A549 (cell line): ENCODE data around the gene APBA1. TPM values are rescaled to one million over a fixed set of nuclear protein-coding genes. Genes with fewer than 3 reads are reported as not detected.

ENCODE experiments used
- ATAC-seq, 2 experiments: fragments of 200-7000 bp in 1 of 2; fragments of >200 bp in 1 of 2; cut with Nextera tagmentation in 1 of 2; cut with Tn5 transposase in 1 of 2; 3 replicates each; pipeline versions ENCODE4 v1.8.0 to v1.9.1; 2018 to 2020; ENCODE audit warnings: mild to moderate bottlenecking in 1 of 2, moderate library complexity in 1 of 2
- CTCF ChIA-PET: fragments of 300-600 bp; sonication (Branson Sonifier 250); formaldehyde crosslinking; extraction: SDS; loops from one replicate; lab custom pipeline; 2021; ENCODE audit warnings: antibody characterized with exemption, inconsistent platforms; lab: Yijun Ruan, JAX
- POLR2A ChIA-PET: fragments of 350-600 bp; formaldehyde crosslinking; extraction: SDS; loops from one replicate; lab custom pipeline; 2021; ENCODE audit warnings: antibody characterized with exemption, inconsistent platforms; lab: Yijun Ruan, JAX
- DNase-seq, 2 experiments: peaks; one replicate each; pipeline versions ENCODE4 v3.0.0 to v3.0.0-alpha.2; 2011 to 2016; ENCODE audit warnings: low read depth in 1 of 2, low spot score in 1 of 2
- FAIRE-seq: peaks from 2 replicates; lab custom pipeline; 2011; peaks lifted over from hg19 to GRCh38; lab: Jason Lieb, UNC
- H3K27ac ChIP-seq, 2 experiments: fragments of >200 bp; sonication (Bioruptor Twin); formaldehyde crosslinking; 3 replicates each; pipeline ENCODE4 v1.5.1; 2016 to 2017
- H3K4me1 ChIP-seq: fragments of >200 bp; sonication (Bioruptor Twin); formaldehyde crosslinking; 3 replicates; pipeline ENCODE4 v1.6.1; 2016
- H3K4me2 ChIP-seq: fragments of >200 bp; sonication (Bioruptor Twin); formaldehyde crosslinking; 3 replicates; pipeline ENCODE4 v1.6.1; 2016
- H3K4me3 ChIP-seq: fragments of >200 bp; sonication (Bioruptor Twin); formaldehyde crosslinking; 3 replicates; pipeline ENCODE4 v1.5.1; 2016
- H3K9me3 ChIP-seq: fragments of >200 bp; sonication (Bioruptor Twin); formaldehyde crosslinking; 3 replicates; pipeline ENCODE4 v1.6.1; 2016
- ATOH8 ChIP-seq: fragments of 250-450 bp; sonication (Bioruptor Pico); IDR thresholded peaks from 2 replicates; pipeline ENCODE4 v1.5.0; 2020; ENCODE audit warnings: low read depth, mild to moderate bottlenecking, moderate library complexity
- CBX2 ChIP-seq: fragments of 200-600 bp; sonication (generic); IDR thresholded peaks from 2 replicates; pipeline ENCODE4 v1.6.1; 2016; ENCODE audit warnings: low read depth, mild to moderate bottlenecking, borderline replicate concordance
- CBX8 ChIP-seq: fragments of 200-600 bp; sonication (generic); IDR thresholded peaks from 2 replicates; pipeline ENCODE4 v1.6.1; 2016
- CEBPB ChIP-seq, 2 experiments: fragments of >200 bp in 1 of 2; sonication (Bioruptor Twin) in 1 of 2; formaldehyde crosslinking in 1 of 2; IDR thresholded peaks; 2 replicates each; pipeline ENCODE4 v1.6.1; 2012 to 2016
- CHD2 ChIP-seq: fragments of 150-350 bp; IDR thresholded peaks from 2 replicates; pipeline ENCODE4 v1.6.1; 2014; ENCODE audit warnings: low read length; ENCODE audit not compliant: partially characterized antibody
- CHD4 ChIP-seq: fragments of 200-600 bp; sonication (generic); IDR thresholded peaks from 2 replicates; pipeline ENCODE4 v1.6.1; 2016; ENCODE audit warnings: antibody characterized with exemption, mild to moderate bottlenecking, borderline replicate concordance
- CTCF ChIP-seq: fragments of >200 bp; sonication (Bioruptor Twin); formaldehyde crosslinking; IDR thresholded peaks from 3 replicates; pipeline ENCODE4 v1.5.1; 2016
- EHMT2 ChIP-seq: fragments of 200-600 bp; sonication (generic); IDR thresholded peaks from 2 replicates; pipeline ENCODE4 v1.6.1; 2016; ENCODE audit warnings: antibody characterized with exemption, low read depth, mild to moderate bottlenecking, moderate library complexity
- ESRRA ChIP-seq: fragments of 150-350 bp; IDR thresholded peaks from 2 replicates; pipeline ENCODE4 v1.6.1; 2014; ENCODE audit warnings: mild to moderate bottlenecking, low read length, borderline replicate concordance
- FOSL2 ChIP-seq, 2 experiments: fragments of 450-650 bp in 1 of 2; fragments of >200 bp in 1 of 2; sonication (Bioruptor Twin) in 1 of 2; formaldehyde crosslinking; IDR thresholded peaks; 2 replicates each; pipeline versions ENCODE4 v1.5.0 to v1.6.1; 2016 to 2020; ENCODE audit warnings: mild to moderate bottlenecking in 1 of 2, moderate library complexity in 1 of 2
- HDAC2 ChIP-seq: fragments of 200-600 bp; sonication (generic); IDR thresholded peaks from 2 replicates; pipeline ENCODE4 v1.6.1; 2016
- HOXA7 ChIP-seq: fragments of 250-450 bp; sonication (Bioruptor Pico); IDR thresholded peaks from 2 replicates; pipeline ENCODE4 v1.5.0; 2020; ENCODE audit warnings: mild to moderate bottlenecking, moderate library complexity
- HOXB13 ChIP-seq: fragments of 250-450 bp; sonication (Bioruptor Pico); IDR thresholded peaks from 2 replicates; pipeline ENCODE4 v1.5.0; 2020; ENCODE audit warnings: low read depth, mild to moderate bottlenecking, moderate library complexity
- MAX ChIP-seq: IDR thresholded peaks from 2 replicates; pipeline ENCODE4 v1.6.1; 2012
- NPAS2 ChIP-seq: fragments of 250-450 bp; sonication (Bioruptor Pico); IDR thresholded peaks from 2 replicates; pipeline ENCODE4 v1.8.0; 2022; ENCODE audit warnings: mild to moderate bottlenecking, moderate library complexity, borderline replicate concordance
- NR3C1 ChIP-seq: fragments of >200 bp; sonication (Bioruptor Twin); formaldehyde crosslinking; IDR thresholded peaks from 3 replicates; pipeline ENCODE4 v1.6.1; 2017
- PBX3 ChIP-seq: IDR thresholded peaks from 2 replicates; pipeline ENCODE4 v1.6.1; 2012
- POLR2AphosphoS2 ChIP-seq: conservative IDR thresholded peaks from 2 replicates; pipeline ENCODE4 v1.6.1; 2012; ENCODE audit warnings: low read length, improper control_type of control experiment, inconsistent platforms
- RAD21 ChIP-seq, 2 experiments: fragments of >200 bp in 1 of 2; sonication (Bioruptor Twin) in 1 of 2; formaldehyde crosslinking in 1 of 2; IDR thresholded peaks in 1 of 2; conservative IDR thresholded peaks in 1 of 2; 2 replicates in 1 of 2; 3 replicates in 1 of 2; pipeline ENCODE4 v1.6.1; 2012 to 2018; ENCODE audit warnings: inconsistent platforms in 1 of 2
- SMC3 ChIP-seq: fragments of >200 bp; sonication (Bioruptor Twin); formaldehyde crosslinking; IDR thresholded peaks from 3 replicates; pipeline ENCODE4 v1.6.1; 2018; ENCODE audit warnings: inconsistent platforms
- TFCP2L1 ChIP-seq: fragments of 250-450 bp; sonication (Bioruptor Pico); IDR thresholded peaks from 2 replicates; pipeline ENCODE4 v1.5.0; 2021; ENCODE audit warnings: mild to moderate bottlenecking
- USF2 ChIP-seq: fragments of 450-650 bp; IDR thresholded peaks from 2 replicates; pipeline ENCODE4 v1.6.1; 2014; ENCODE audit warnings: antibody characterized with exemption
- WGBS: methylation state at CpG from one replicate; pipeline ENCODE4 v1.1.6; 2017; ENCODE audit errors: missing lambda C conversion rate; 5-methylcytosine and 5-hydroxymethylcytosine counted together
- polyA plus RNA-seq, 4 experiments: library from polyadenylated mRNA; depleted of rRNA in 3 of 4; stranded (reverse); fragments of >200 nt; fragmentation: RNase III in 1 of 4; extraction: RNeasy Plus Mini Kit Qiagen cat#74134 plus additional on column Dnase treatment in 1 of 4; gene quantifications; 2 replicates in 3 of 4; 3 replicates in 1 of 4; pipeline ENCODE4 v1.2.3, GENCODE V29; 2011 to 2017

APBA1 gene
- polyA plus RNA-seq, 2 of the 4 experiments (the other 2 are of a cell fraction), result 0.22 to 1.6 TPM

GRCh38 chr9:69715096-69715495, 42.9 kb upstream of the APBA1 start:
- FAIRE-seq, result no peak
- CTCF ChIA-PET, result interaction anchor here (0.5 to 1.6 kb wide), 4 partner anchors 25 to 209 kb away, joined by 3 to 7 read pairs (median 4); partner anchors contain the start of gene APBA1

GRCh38 chr9:69697475-69697874, 25.3 kb upstream of the APBA1 start:
- no peak overlapping the region for H3K27ac ChIP-seq
- H3K4me2 ChIP-seq, result no peak overlapping the region
- WGBS, result 22% methylated on average over 2 of the region's 2 CpGs
- H3K9me3 ChIP-seq, result peaks cover 19% of the 10 kb centered on the region; the same call in 2 of the 3 replicates
- no peak for TF ChIP-seq HOXB13
- TF ChIP-seq CBX2, result no peak
- TF ChIP-seq RAD21 (conservative IDR thresholded peaks at IDR 0.05 in 1 of 2, IDR thresholded peaks at IDR 0.05 in 1 of 2), result no peak
- no peak for TF ChIP-seq SMC3
- no peak for TF ChIP-seq CHD2
- TF ChIP-seq POLR2AphosphoS2, result no peak
- TF ChIP-seq NPAS2, result no peak
- no peak for TF ChIP-seq NR3C1
- TF ChIP-seq PBX3, result no peak
- TF ChIP-seq FOSL2 (IDR thresholded peaks at IDR 0.05), result no peak
- no peak for TF ChIP-seq FOSL2 (CRISPR knock-in tag; IDR thresholded peaks at IDR 0.05)
- TF ChIP-seq, all 56 proteins: peak for 0
- DNase-seq (no peak), ATAC-seq (no peak), FAIRE-seq (no peak)
- POLR2A ChIA-PET, result no interaction called here
- no peaks in the 10 kb centered on the region for H3K4me1 ChIP-seq
- H3K4me3 ChIP-seq, result no peak overlapping the region
- CTCF ChIA-PET, result no interaction called here

More at GRCh38 chr9:69715096-69715495, 42.9 kb upstream of the APBA1 start:
- TF ChIP-seq HDAC2 (no peak), FOSL2 (IDR thresholded peaks at IDR 0.05) (no peak), FOSL2 (CRISPR knock-in tag; IDR thresholded peaks at IDR 0.05) (no peak), NPAS2 (no peak), EHMT2 (no peak), ESRRA (no peak), CBX2 (no peak), CEBPB (IDR thresholded peaks at IDR 0.05) (no peak), CTCF (no peak), USF2 (no peak), ATOH8 (no peak), CHD4 (no peak), TFCP2L1 (CRISPR knock-in tag) (no peak)
- DNase-seq (no peak), ATAC-seq (no peak)
- Histone ChIP-seq H3K4me1 (no peaks in the 10 kb centered on the region), H3K4me3 (no peak overlapping the region), H3K9me3 (no peaks in the 10 kb centered on the region), H3K4me2 (no peak overlapping the region), H3K27ac (no peak overlapping the region)
- POLR2A ChIA-PET, result no interaction called here
- 96% methylated on average over 3 of the region's 3 CpGs for WGBS

- DNase-seq (no peak), ATAC-seq (no peak), FAIRE-seq (no peak)
- H3K4me1 ChIP-seq, result no peaks in the 10 kb centered on the region
- no peak overlapping the region for H3K4me2 ChIP-seq
- ChIA-PET POLR2A (no interaction called here), CTCF (no interaction called here)
- H3K4me3 ChIP-seq, result no peak overlapping the region
- no peak for TF ChIP-seq CBX8
- TF ChIP-seq MAX, result no peak
- TF ChIP-seq HOXA7 (CRISPR knock-in tag), result no peak
- TF ChIP-seq SMC3, result no peak
- H3K27ac ChIP-seq, result no peak overlapping the region
- peaks cover 19% of the 10 kb centered on the region; the same call in 2 of the 3 replicates for H3K9me3 ChIP-seq
- WGBS, result 52% methylated on average over 2 of the region's 2 CpGs
Measured at GRCh38 chr9:69696802-69697201, 24.6 kb upstream of the APBA1 start.
